Activated naive CD4-positive, alpha-beta T cell treated with Interleukin-2 at 50 U/mL for 16 hours (primary cell): ENCODE results near the gene IFIT3.
A peak's percentile ranks its signal among the peaks of the same experiment; 100 is the strongest.
"Not testable (repeated sequence)": the region's sequence is repeated elsewhere in the genome, so short reads cannot be mapped to it uniquely, and the experiment has no call there.

ENCODE experiments used
- DNase-seq: peaks from one replicate; pipeline ENCODE4 v3.0.0-alpha.2; 2020

The IFIT3 gene, protein sequence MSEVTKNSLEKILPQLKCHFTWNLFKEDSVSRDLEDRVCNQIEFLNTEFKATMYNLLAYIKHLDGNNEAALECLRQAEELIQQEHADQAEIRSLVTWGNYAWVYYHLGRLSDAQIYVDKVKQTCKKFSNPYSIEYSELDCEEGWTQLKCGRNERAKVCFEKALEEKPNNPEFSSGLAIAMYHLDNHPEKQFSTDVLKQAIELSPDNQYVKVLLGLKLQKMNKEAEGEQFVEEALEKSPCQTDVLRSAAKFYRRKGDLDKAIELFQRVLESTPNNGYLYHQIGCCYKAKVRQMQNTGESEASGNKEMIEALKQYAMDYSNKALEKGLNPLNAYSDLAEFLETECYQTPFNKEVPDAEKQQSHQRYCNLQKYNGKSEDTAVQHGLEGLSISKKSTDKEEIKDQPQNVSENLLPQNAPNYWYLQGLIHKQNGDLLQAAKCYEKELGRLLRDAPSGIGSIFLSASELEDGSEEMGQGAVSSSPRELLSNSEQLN

DNA sequence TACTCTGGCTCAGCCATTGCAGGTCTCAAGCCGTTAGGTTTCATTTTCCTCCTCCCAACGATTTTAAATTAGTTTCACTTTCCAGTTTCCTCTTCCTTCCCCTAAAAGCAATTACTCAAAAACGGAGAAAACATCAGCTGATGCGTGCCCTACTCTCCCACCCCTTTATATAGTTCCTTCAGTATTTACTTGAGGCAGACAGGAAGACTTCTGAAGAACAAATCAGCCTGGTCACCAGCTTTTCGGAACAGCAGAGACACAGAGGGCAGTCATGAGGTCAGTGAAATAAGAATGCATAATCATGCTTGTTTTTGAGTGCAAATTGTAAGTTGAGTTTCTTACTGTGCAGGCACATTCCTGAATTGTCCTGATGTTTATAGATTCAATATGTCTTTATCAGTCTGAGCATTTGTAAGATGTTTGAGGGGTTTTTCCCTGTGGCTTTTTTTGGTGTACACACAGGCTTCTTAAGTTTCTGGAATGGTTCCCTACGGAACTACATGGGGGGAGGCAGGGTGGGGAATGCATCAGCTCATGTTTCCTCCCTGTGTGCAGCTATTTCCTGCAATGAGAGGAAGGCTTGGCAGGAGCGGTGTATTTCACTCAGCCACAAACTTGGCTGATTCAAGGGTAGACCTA is at the start of gene IFIT3:
TSS of gene IFIT3 (plus strand) at position 195 of the 639 bp plus-strand sequence. CDS start at position 272, 77 bp downstream.
- no peak for DNase-seq

DNA sequence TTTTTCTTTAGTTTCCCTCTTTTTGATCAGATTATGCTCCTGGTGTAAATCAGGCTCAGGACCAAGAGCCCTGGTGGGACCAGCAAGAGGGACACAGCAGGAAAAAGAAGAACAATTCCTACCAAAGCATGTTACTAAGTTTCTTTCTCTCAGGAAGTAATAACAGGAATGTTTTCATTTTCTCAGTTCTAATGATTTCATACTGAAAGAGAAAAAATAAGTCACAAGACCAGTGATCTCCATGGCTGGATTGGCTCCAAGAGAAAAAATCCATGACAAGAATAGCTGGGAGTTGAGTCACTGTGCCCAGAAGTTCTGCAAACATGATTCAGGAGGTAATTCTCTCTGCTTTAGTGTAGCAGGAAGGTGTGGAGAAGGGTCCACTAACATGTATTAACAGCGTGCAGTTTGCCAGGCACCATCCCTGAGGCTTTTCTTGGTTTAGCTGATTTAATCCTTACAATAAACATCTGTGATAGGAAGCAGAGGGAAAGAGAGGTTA is 49.7 kb upstream of the IFIT3 start:
- no peak for DNase-seq

DNA sequence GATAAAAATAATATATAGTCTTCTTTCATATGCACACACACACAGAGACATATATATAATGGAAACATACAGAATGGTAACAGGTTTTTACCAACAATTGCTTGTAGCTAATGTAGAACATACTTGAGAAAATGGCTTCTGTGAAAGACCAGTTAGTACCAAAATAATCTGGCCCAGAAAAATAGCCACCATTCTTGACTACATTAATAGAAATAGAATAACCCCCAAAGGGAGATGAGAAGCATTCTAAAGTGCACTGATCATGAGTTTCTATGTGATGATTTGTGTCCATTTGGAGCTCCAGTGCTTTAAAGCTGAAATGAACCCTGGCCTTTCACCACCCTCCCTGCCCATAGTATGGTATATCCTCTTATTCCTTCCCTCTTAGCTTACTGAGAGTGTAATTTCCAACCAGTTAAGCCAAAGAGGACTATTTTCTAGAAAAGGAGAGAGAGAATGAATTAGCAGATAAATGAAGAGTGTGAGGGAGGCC is 48.9 kb upstream of the IFIT3 start:
- DNase-seq, result no peak

DNA sequence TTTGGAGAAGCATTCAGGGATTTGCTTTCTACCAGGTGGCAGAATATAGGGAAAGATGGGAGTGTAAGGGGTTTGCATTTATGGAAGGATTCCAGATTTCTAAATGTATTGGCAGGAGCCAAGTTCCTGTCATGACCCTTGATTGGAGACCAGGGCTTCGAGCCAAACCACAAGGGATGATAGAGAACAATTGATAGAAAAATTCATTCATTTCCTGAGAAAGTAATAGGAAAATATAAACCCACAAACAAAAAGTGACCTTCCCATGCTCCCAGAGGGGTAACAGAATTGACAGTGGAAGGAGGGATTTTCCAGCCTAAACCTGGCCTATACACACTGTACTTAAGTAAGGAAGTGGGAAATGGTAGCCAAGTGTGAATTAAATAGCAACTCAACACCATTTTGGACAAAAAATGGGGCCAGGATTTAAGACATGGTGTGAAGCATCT is 48.4 kb upstream of the IFIT3 start:
- no peak for DNase-seq

DNA sequence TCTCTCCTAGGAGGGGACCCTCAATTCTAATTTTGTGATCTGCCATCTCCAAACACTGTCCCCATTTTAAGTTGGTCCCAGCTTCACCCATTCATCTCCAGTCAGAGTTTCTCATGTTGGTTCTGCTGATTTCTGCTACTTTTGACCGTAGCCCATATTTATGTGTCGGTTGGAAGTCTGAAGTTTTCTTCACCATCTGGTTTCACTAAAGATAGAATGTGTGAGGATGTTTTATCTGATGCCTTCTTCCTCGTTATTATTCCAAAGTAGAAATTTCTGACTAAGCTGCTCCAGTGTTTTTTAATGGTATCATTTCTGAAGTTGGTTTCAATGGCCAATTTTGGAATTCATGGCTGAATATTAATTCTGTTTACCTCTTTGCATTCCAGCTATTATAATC is 47.3 kb upstream of the IFIT3 start:
- no peak for DNase-seq

DNA sequence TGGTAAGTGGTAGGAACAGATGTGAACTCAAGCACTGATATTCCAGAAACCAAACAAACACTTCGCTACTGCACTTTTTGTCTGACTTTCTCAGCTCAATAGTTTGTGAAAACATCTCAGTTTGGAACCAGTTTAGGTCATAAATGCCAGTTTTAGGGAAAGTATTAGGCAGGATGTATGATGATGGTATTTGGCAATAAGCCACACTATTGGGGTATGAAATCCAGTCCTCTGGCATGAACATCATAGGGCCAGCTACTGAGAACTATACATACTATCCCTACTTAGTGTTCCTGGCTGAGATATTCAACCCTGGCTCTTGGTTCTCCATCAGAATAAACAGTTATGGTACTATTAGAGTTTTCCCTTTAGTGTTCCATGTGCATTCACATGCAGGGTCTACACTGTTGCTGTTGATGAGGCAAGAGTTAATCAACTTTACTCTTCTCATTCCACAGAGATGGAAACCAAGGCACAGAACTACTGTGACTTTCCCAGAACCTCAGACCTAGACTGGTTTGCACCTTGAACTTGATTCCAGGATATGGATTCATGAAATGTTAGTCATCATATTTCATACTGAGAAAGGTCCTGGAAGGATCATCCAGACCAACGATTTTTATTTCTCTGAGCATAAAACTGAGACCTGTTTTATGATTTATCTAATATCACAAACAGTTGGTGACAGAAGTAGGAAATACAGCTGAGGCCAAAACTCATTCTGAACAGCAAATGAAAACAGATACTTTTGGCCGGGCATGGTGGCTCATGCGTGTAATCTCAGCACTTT is 46.0 kb upstream of the IFIT3 start:
- DNase-seq, result no peak

DNA sequence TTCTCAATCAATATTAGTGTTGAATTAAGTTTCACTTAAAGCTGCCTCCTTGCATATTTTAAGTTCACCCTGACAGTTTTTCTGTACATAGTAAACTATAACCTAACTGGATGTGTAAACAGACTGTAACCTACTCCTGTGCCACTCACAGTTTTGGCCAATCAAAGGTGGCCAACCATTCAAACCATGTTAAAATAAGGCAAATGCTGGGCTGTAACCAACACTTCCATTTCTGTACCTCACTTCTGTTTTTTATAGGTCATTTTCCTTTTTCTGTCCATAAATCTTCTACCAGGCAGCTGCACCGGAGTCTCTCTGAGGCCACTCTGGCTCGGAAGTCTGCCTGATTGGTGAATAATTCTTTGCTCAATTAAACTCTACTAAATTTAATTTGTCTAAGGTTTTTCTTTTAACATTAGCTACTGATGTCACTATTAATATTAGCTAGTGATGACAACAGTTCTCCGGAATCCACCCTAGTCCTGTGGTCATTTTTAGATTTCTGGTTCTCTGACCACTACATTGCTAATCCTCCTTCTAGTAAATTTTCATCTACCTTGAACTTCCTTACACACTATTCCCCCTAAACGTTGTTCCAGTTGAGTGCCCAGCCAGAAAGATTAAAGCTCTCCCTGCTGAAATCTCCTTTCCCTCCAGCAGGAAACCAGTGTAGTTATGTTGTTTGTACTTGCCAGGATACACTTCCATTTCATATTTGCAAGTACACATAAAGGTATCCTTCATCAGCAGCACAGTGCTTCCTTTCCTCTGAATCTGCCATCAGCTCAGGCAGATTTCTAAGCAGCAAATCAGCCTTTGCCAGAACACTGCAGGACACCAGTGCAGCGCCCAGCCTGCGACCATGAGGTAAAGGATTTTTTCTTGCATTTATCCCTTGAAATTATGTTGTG is 44.5 kb upstream of the IFIT3 start:
- no peak for DNase-seq

DNA sequence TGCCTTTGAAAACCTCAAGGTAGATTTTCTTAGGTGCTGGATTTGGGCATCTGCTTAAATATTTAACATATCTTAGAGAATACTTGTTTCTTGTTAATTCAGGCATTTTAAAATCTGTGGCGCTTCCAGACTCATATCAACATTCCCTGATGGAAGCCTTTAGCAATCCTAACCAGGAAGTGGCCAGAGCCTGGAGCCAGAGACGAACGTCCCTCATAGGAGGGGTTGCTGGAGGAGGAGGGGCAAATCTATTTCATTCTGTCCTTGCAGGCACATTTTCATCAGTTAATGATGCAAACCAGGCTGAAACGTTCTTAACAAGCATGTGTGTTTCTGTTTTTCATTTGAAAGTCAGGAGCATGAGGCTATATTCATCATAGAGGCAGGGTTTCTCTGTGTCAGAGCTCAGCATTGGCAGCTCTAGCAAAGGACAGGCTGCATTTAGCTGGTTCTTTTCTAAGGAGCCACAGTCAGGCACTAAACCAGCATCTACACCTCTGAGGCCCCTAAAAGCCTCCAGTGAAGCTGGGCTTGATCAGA is 43.8 kb upstream of the IFIT3 start:
- DNase-seq, result no peak

DNA sequence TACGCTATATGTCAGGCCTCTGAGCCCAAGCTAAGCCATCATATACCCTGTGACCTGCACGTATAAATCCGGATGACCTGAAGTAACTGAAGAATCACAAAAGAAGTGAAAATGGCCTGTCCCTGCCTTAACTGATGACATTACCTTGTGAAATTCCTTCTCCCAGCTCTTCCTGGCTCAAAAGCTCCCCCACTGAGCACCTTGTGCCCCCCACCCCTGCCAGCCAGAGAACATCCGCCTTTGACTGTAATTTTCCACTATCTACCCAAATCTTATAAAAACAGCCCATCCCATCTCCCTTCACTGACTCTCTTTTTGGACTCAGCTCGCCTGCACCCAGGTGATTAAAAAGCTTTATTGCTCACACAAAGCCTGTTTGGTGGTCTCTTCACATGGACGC is 43.1 kb upstream of the IFIT3 start:
- DNase-seq, result not testable (repeated sequence)

DNA sequence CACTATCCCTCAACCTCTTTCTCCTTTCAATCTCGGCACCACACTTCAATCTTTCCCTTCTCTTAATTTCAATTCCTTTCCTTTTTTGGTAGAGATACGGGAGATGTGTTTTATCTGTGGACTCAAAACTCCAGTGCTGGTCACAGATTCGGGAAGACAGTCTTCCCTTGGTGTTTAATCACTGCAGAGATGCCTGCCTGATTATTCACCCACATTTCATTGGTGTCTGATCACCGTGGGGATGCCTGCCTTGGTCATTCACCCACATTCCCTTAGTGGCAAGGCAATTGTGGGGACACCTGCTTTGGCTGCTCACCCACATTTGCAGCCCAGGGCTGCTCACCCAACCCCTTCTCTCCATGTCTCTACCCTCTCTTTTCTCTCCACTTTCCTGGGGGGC is 42.5 kb upstream of the IFIT3 start:
- DNase-seq, result not testable (repeated sequence)

DNA sequence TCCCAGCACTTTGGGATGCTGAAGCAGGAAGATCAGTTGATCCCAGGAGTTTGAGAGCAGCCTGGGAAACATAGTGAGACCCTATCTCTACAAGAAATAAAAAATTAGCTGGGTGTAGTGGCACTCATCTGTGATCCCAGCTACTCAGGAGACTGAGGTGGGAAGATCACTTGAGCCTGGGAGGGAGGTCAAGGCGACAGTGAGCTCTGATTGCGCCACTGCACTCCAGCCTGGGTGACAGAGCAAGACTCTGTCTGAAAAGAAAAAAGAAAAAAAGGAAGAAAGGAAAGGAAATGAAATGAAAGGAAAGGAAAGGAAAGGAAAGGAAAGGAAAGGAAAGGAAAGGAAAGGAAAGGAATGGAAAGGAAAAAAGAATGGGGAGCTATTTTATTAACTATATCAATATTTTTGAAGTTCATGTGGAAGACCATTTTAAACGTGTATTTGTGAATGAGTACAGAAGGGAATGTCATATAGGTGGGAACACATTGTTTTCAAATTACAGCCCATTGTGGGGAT is 33.0 kb upstream of the IFIT3 start:
- no peak for DNase-seq

DNA sequence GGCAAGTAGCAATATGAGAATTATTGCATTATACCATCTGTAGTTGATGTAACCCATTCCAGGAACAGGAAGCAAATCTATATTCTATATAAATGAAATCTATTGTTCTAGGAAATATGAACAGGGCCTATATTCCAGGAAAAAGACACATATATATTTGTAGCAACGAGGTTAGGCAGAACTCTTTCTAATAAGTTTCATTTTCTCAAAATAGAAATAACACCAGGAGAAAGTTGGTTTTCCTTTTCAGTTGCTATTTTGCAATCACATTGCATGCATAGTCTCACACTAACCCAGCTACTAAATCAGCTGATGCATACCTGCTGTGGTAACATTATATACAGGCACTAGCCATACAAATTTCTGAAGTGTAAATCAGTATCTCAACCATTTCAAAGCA is 32.2 kb upstream of the IFIT3 start:
- DNase-seq, result no peak

DNA sequence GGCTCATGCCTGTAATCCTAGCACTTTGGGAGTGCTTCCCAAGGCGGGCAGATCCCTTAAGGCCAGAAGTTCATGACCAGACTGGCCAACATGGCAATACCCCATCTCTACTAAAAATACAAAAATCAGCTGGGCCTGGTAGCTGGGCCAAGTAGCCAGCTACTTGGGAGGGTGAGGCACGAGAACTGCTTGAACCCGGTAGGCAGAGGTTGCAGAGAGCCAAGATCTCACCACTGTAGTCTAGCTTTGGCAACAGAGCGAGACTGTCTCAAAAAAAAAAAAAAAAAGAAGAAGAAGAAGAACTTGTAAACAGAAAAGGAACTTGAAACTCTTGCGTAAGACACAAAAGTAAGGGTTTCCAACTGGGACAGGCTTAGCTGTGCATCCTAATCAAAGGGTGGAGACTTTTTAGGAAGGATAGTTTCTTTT is 31.6 kb upstream of the IFIT3 start:
- no peak for DNase-seq

DNA sequence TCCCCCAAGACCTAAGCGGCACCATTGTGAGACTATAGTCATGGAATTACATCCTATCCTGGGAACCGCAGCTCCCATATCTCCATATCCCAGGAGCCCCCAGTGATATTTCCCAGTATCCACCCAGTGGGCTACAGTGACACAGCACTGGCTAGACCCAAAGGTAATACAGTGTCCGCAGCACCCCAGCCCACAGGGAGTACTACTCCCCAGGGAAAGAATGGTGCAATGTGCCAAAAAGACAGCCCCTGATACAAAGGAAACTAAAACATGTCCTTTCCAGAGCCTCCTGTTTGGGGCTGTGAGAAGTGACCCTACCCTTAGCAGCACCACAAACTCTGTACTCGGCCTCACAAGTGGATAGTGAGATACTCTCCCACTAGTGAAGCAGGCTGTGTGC is 30.4 kb upstream of the IFIT3 start:
- no peak for DNase-seq

DNA sequence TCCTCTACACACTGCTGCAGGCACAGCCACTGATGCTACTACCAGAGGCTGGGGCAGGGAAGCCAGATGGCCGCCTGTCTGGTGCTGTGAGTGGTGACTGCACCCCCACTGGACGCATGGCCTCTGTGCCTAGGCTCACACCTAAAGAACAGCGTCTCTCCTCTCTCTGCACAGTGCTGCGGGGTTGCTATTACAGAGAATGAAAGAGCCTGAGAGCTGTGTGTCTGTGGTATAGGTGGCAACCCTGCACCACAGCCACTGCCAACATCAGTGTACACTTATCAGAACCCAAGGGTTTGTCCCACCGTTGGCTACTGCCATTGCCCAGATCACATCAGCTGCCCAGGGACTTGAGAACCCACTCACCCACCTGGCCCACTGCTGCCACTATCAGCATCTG is 30.0 kb upstream of the IFIT3 start:
- no peak for DNase-seq

DNA sequence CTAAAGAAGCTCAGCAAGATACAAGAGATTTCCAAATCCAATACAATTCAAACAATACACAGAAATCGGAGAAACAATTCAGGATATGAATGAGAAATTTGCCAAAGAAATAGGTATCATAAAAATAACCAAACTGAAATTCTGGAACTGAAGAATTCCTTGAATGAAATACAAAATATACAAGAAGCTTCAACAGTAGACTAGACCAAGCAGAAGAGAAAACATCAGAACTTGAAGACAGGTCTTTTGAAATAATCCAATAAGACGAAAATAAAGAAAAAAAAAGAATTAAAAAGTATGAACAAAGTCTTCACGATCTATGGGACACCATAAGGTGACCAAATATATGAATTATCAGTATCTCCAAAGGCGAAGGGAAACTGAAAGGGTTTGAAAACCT is 28.8 kb upstream of the IFIT3 start:
- DNase-seq, result no peak

DNA sequence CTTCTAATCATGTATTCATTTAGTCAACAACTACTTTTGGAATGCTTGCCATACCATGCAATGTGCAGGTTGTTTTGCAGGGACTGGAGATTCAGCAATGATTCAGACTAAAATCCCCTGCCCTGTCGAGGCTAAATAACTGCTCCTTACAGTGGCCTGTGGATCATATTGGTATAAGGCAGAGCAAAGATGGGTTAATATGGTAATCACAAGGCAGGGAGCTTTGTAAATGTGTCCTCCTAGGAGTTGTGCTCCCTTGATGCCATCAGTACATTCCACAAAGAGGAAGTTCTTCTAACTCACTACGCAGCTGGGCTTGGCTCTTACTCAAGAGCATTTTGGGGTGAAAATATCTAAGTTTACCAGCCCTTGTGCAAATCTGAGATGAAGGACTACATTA is 26.6 kb upstream of the IFIT3 start:
- no peak for DNase-seq

DNA sequence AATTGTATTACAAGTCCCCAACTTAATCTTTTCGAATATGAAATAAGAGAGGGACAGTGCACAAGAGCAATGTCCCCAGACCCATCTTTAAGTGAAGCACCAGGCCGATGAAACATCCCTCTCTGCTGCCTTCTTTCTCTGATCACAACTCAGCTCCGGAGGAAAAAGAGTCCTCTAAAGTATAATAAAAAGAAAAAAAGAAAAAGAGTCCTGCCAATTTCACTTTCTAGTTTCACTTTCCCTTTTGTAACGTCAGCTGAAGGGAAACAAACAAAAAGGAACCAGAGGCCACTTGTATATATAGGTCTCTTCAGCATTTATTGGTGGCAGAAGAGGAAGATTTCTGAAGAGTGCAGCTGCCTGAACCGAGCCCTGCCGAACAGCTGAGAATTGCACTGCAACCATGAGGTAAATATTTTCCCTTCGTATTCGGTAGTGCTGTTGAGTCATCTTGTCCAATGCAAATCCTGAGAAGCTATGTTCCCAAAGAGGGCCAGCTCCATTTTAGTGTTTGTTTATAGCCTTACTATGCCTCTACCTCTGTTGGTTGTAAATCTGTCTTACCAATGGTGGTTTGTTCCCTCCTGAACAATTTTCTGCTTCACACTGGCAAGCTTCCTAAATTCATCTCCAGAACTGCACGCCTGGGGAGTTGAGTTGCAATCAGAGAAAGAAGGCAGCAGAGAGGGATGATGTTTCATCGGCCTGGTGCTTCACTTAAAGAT is 25.9 kb upstream of the IFIT3 start, which contains the start of gene IFIT2:
TSS of gene IFIT2 (plus strand) at position 326 of the 725 bp plus-strand sequence. CDS start at position 404, 78 bp downstream.
- peak; percentile 17 for DNase-seq

DNA sequence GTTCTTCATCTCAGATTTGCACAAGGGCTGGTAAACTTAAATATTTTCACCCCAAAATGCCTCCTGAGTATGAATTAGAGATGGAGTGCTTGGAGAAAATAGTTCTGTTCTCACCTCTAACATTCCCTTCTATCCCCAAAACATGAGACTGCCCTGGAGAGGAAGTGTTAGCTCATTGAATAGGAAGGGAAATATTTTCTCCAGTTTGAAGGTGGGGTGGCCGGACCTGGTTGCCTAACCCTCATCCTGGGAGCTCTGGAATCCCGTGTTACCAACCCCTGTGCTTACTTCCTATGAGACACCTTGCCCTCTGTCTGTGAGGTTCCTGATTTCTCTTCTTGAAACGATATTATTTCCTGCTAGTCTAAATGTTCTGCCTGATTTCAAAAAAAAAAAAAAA is 25.2 kb upstream of the IFIT3 start:
- DNase-seq, result no peak

DNA sequence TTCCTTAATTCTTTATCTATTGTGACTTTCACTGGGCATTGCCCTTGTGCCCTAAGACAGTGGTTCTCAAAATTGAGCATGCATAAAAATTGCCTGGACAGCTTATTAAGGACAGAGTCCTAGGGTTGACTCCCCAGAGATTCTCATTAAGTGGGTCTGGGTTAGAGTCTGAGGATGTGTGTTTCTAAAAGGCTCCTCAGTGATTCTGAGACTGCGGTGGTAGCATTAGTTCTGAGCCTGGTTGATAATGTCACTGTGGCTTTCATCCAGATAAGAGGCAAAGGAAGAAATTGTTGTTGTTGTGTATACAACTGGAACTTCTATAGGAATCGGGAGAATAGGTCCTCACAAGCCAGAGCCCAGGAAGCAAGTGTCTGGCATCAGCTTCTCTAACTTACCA is 24.6 kb upstream of the IFIT3 start:
- DNase-seq, result no peak

DNA sequence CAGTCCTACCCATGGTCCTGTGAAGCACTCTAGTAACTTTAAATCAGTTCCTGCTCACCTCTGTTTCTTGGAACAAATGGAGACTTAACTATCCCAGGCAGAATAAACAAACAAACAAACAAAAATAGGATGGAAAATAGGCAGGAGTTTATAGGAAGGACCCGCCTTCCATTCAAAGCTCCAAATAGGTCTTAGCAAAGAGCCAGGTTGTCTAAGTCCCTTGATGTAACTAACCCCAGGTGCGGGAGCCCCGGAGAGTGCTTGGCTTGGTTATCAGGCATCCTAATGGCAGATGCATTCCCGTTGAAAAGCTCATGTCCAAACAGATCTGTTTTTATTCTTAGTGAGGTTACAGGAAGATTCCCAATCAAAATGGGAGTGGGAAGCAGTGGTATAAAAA is 23.8 kb upstream of the IFIT3 start:
- DNase-seq, result no peak
